Measurements from ENCODE around the gene HMSD.

The HMSD gene

GRCh38 chr18:63997041-63997440, 47.9 kb downstream of the HMSD start:
- no peak for DNase-seq

- DNase-seq = no peak
These were observed 48.5 kb downstream of the HMSD start for GRCh38 chr18:63997606-63998005.

GRCh38 chr18:63999871-64000270, 50.8 kb downstream of the HMSD start:
- no peak for DNase-seq

- DNase-seq = no peak
These were observed 53.5 kb downstream of the HMSD start for GRCh38 chr18:64002581-64002980.

- DNase-seq = no peak
These were observed 60.2 kb downstream of the HMSD start for GRCh38 chr18:64009305-64009704.

Measured in RPMI8226 (cell line).